Activated B cell treated with CpG ODN at 0.5 μM for 24 hours (primary cell): ENCODE data around the gene MON2. TPM values are rescaled to one million over a fixed set of nuclear protein-coding genes. Genes with fewer than 3 reads are reported as not detected.

ENCODE experiments used
- ATAC-seq: fragments of 200-7000 bp; cut with Tn5 transposase; one replicate; pipeline ENCODE4 v1.10.0; 2021; ENCODE audit warnings: low read depth, mild to moderate bottlenecking, moderate library complexity
- CTCF ChIA-PET: fragments of 350-600 bp; sonication (Branson Sonifier 250); formaldehyde crosslinking; loops from one replicate; lab custom pipeline; 2021; ENCODE audit warnings: antibody characterized with exemption; lab: Charles Lee
- POLR2A ChIA-PET: fragments of 350-600 bp; sonication (Branson Sonifier 250); formaldehyde crosslinking; loops from one replicate; lab custom pipeline; 2021; ENCODE audit warnings: antibody characterized with exemption; lab: Charles Lee
- DNase-seq: peaks from one replicate; pipeline ENCODE4 v3.0.0; 2022
- H3K27ac Mint-ChIP-seq: one replicate; pipeline ENCODE4 v1.8.0; 2020; ENCODE audit warnings: mixed read lengths
- H3K27me3 Mint-ChIP-seq: one replicate; pipeline ENCODE4 v1.8.0; 2021; ENCODE audit warnings: mixed read lengths
- H3K36me3 Mint-ChIP-seq: one replicate; pipeline ENCODE4 v1.8.0; 2021; ENCODE audit warnings: low read depth, mixed read lengths
- H3K4me1 Mint-ChIP-seq: one replicate; pipeline ENCODE4 v1.8.0; 2021; ENCODE audit warnings: mixed read lengths
- H3K4me3 Mint-ChIP-seq: one replicate; pipeline ENCODE4 v1.8.0; 2020; ENCODE audit warnings: mild to moderate bottlenecking, mixed read lengths
- H3K9me3 Mint-ChIP-seq: one replicate; pipeline ENCODE4 v1.8.0; 2020; ENCODE audit warnings: mixed read lengths
- intact Hi-C: fragments of 100-400 bp; cut with micrococcal nuclease; formaldehyde crosslinking; loops from one replicate; pipeline ENCODE4 v1.15.1; 2024
- total RNA-seq: library from RNA; stranded (reverse); gene quantifications from 2 replicates; pipeline ENCODE4 v1.2.3, GENCODE V29; 2022
- TF ChIP-seq, protein P1 (sequence below): fragments of 200-600 bp; IDR thresholded peaks from one replicate; pipeline ENCODE4 v1.8.0; 2022; ENCODE audit warnings: antibody characterized with exemption, mild to moderate bottlenecking

Gene MON2
- total RNA-seq, 1 donor from 2014 or later: 69.9 TPM

GRCh38 chr12:62533087-62533754, 66.6 kb downstream of the MON2 start:
- Mint-ChIP-seq H3K27ac (no peak overlapping the region), H3K4me3 (no peak overlapping the region), H3K9me3 (no peaks in the 10 kb centered on the region), H3K27me3 (no peaks in the 10 kb centered on the region), H3K4me1 (no peaks in the 10 kb centered on the region), H3K36me3 (peaks cover 63% of the 10 kb centered on the region)
- no peak for ATAC-seq
- CTCF ChIA-PET: no interaction called here
- POLR2A ChIA-PET: no interaction called here
- intact Hi-C loops: no loop called here
- DNase-seq: no peak
- TF ChIP-seq, protein P1, sequence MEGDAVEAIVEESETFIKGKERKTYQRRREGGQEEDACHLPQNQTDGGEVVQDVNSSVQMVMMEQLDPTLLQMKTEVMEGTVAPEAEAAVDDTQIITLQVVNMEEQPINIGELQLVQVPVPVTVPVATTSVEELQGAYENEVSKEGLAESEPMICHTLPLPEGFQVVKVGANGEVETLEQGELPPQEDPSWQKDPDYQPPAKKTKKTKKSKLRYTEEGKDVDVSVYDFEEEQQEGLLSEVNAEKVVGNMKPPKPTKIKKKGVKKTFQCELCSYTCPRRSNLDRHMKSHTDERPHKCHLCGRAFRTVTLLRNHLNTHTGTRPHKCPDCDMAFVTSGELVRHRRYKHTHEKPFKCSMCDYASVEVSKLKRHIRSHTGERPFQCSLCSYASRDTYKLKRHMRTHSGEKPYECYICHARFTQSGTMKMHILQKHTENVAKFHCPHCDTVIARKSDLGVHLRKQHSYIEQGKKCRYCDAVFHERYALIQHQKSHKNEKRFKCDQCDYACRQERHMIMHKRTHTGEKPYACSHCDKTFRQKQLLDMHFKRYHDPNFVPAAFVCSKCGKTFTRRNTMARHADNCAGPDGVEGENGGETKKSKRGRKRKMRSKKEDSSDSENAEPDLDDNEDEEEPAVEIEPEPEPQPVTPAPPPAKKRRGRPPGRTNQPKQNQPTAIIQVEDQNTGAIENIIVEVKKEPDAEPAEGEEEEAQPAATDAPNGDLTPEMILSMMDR: no peak

DNA sequence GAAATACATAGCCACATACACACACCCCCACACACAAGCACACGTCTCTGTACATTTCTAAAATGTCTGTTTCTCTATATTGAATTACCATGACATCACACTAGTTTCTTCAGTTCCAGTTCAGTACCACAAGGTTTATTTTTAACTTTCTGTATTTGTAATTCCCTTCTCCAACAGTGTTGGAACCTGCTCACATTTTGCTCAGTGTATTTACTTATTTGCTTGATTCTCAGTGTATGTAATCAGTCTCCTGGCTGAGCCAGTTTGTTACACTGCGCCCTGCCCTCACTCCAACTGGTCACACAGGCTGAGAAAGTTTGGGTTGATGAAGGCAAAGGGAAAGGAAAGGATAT, 67.1 kb downstream of the MON2 start:
- ATAC-seq (no peak), DNase-seq (no peak)
- Mint-ChIP-seq H3K4me1 (no peaks in the 10 kb centered on the region), H3K9me3 (no peaks in the 10 kb centered on the region), H3K27ac (no peak overlapping the region), H3K4me3 (no peak overlapping the region), H3K27me3 (no peaks in the 10 kb centered on the region), H3K36me3 (peaks cover 61% of the 10 kb centered on the region)
- CTCF ChIA-PET: no interaction called here
- intact Hi-C loops: no loop called here
- TF ChIP-seq, protein P1: no peak
- POLR2A ChIA-PET: no interaction called here

- no peaks in the 10 kb centered on the region for H3K27me3 Mint-ChIP-seq
- TF ChIP-seq, protein P1: no peak
- DNase-seq (no peak), ATAC-seq (no peak)
- H3K4me1 Mint-ChIP-seq: no peaks in the 10 kb centered on the region
- ChIA-PET CTCF (no interaction called here), POLR2A (no interaction called here)
- no peaks in the 10 kb centered on the region for H3K9me3 Mint-ChIP-seq
- intact Hi-C loops: no loop called here
- no peak overlapping the region for H3K27ac Mint-ChIP-seq
- peaks cover 57% of the 10 kb centered on the region for H3K36me3 Mint-ChIP-seq
- H3K4me3 Mint-ChIP-seq: no peak overlapping the region
These were observed 69.9 kb downstream of the MON2 start for GRCh38 chr12:62536546-62536945.

DNA sequence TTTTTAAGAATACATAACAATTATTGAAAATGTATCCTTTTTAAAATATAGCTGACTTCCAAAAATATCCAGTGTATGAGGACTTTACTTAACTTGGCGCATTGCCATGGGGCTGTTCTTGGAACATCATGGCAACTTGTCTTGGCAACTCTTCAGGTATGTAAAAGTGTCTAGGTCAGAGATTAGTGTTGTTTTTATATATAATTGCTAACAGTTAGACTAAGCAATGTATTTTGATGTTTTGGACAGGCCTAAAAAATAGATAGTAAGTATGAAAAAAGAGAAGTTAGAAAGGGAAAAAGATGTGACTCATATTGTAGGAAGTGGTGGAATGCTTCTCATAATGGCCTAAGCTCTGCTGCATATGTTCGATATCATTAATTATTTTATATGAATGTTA, 70.9 kb downstream of the MON2 start:
- H3K4me1 Mint-ChIP-seq: no peaks in the 10 kb centered on the region
- H3K4me3 Mint-ChIP-seq: no peak overlapping the region
- H3K27ac Mint-ChIP-seq: no peak overlapping the region
- ChIA-PET POLR2A (no interaction called here), CTCF (interaction anchor here (0.6 kb wide), 1 partner anchor 13 kb away, joined by 3 read pairs; no protein-coding TSS in a partner anchor)
- no peak for ATAC-seq
- TF ChIP-seq, protein P1: no peak
- H3K9me3 Mint-ChIP-seq: no peaks in the 10 kb centered on the region
- H3K36me3 Mint-ChIP-seq: peaks cover 61% of the 10 kb centered on the region
- H3K27me3 Mint-ChIP-seq: no peaks in the 10 kb centered on the region
- intact Hi-C loops: no loop called here
- no peak for DNase-seq

DNA sequence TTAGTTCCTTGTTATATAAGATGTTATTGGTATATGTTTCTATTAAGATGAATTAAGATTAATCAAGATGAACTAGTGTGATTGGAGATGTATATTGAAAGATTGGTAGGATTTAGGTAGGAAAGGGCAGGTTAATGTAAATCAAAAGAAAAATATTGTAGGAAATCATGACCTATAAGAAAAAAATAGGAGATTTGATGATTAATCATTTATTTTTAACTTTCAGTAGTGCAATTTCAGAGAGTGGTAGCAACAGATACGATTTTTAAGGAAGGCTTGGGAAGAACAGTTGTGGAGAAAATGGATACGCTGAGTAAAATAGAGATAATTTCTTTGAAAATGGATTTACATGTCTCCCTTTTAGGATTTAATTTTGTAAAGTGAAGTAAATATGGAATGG, 73.7 kb downstream of the MON2 start:
- H3K9me3 Mint-ChIP-seq: no peaks in the 10 kb centered on the region
- H3K36me3 Mint-ChIP-seq: peaks cover 68% of the 10 kb centered on the region
- no peak for ATAC-seq
- H3K27me3 Mint-ChIP-seq: no peaks in the 10 kb centered on the region
- POLR2A ChIA-PET: no interaction called here
- H3K4me3 Mint-ChIP-seq: no peak overlapping the region
- TF ChIP-seq, protein P1: no peak
- CTCF ChIA-PET: no interaction called here
- intact Hi-C loops: no loop called here
- no peak for DNase-seq
- no peak overlapping the region for H3K27ac Mint-ChIP-seq
- no peaks in the 10 kb centered on the region for H3K4me1 Mint-ChIP-seq
